Measurements from ENCODE around the gene UBA6. TPM values are rescaled to one million over a fixed set of nuclear protein-coding genes. Genes with fewer than 3 reads are reported as not detected.

UBA6 gene
- total and polyA plus RNA-seq, 3 experiments from 2014 or later, result 23.3 to 71.6 (median 69.6) TPM

DNA sequence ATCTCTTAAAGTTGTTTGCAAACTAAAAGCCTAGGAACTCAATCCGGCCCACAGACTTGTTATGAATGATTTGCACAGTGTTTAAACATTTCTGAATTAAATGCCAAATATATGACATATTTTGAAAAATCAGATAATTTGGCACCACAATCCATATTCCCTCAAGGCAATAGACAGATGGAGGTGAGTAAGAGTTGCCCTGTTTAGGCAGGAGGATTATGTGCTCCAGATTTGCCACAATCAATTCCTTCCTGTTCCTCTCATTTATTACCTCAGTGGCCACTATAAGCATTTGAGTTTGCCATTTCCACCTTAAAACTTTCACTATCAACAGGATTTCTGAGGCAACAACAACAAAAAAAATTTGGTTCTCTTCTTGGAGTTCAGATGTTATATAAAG lies 18.7 kb downstream of the UBA6 start:
- Histone ChIP-seq H3K27me3 (ENCODE audit: insufficient read depth, low read length, poor library complexity, severe bottlenecking) (no peaks in the 10 kb centered on the region), H3K36me3 (ENCODE audit: insufficient read depth, low read length) (peaks cover 18% of the 10 kb centered on the region), H3K9me3 (ENCODE audit: low read length) (no peaks in the 10 kb centered on the region), H3K27ac (ENCODE audit: low read depth, low read length) (no peak overlapping the region), H3K4me1 (ENCODE audit: insufficient read depth, low read length) (no peaks in the 10 kb centered on the region), H3K4me3 (ENCODE audit: low read length) (no peak overlapping the region)
- Mint-ChIP-seq H3K27ac (no peak overlapping the region), H3K27me3 (no peaks in the 10 kb centered on the region), H3K36me3 (peaks cover under 1 to 59% (median 22%) of the 10 kb centered on the region in 3 donors), H3K4me3 (no peak overlapping the region), H3K9me3 (no peaks in the 10 kb centered on the region), H3K4me1 (peaks cover 25 to 43% (median 42%) of the 10 kb centered on the region in 3 donors)
- ChIA-PET CTCF (no interaction called here), POLR2A (no interaction called here)
- no peak for DNase-seq

DNA sequence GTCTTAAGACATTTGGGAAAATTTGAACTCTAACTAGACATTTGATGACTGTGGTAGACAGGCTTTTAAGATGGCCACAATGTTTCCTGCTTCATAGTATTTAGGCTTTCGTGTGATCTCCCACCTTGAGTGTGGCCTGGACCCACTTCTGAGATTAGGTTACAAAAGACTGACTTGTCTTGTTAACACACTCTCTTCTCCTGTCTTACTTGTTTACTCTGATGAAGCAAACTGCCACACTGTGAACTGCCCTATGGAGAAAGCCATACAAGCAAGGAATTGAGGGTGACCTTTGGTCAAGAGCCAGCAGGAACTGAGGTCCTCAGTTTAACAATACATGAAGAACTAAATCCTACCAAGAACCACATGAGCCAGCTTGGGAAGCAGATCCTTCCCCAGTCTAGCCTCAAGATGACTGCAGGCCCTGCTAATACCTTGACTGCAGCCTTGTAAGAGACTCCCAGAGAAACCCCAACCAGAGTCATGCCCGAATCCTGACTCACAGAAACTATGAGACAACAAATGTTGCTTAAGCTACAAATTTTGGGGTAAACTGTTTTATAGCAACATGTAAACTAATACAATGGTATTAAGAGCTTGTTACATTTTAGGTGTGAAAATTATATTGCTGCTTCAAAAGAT lies 20.3 kb downstream of the UBA6 start:
- H3K4me3 ChIP-seq (ENCODE audit: low read length), result no peak overlapping the region
- H3K9me3 ChIP-seq (ENCODE audit: low read length), result no peaks in the 10 kb centered on the region
- H3K36me3 ChIP-seq (ENCODE audit: insufficient read depth, low read length), result peaks cover 28% of the 10 kb centered on the region
- Mint-ChIP-seq H3K36me3 (peaks cover 7 to 65% (median 28%) of the 10 kb centered on the region in 3 donors), H3K9me3 (no peaks in the 10 kb centered on the region), H3K4me3 (peak overlapping the region in 1 of 7 donors; percentile 6), H3K27ac (peak overlapping the region in 4 of 8 donors; percentile 9 to 76 (median 36)), H3K4me1 (peaks cover 17 to 34% (median 32%) of the 10 kb centered on the region in 3 donors), H3K27me3 (no peaks in the 10 kb centered on the region)
- no peaks in the 10 kb centered on the region for H3K27me3 ChIP-seq (ENCODE audit: insufficient read depth, low read length, poor library complexity, severe bottlenecking)
- no peak for DNase-seq
- H3K4me1 ChIP-seq (ENCODE audit: insufficient read depth, low read length), result no peaks in the 10 kb centered on the region
- H3K27ac ChIP-seq (ENCODE audit: low read depth, low read length), result no peak overlapping the region
- CTCF ChIA-PET, result interaction anchor here (0.9 kb wide), 1 partner anchor 20 kb away, joined by 3 read pairs; the partner anchor contains the start of gene UBA6
- POLR2A ChIA-PET, result no interaction called here

DNA sequence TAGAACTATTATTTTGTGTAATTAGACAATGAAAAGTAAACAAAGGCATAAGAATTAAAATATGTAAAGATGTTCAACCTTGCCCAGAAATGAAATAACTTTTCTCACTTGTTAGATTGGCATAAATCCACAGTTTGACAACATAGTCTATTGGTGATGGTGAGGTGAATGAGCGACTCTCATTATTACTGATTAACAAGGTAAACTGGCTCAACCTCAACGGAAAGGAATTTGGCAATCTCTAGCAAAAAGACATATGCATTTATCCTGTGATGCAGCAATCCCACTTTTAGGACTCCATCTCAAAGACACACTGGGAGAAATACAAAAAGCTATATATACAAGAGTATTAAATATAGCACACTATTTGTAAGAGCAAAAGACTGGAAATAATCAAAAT lies 22.3 kb downstream of the UBA6 start:
- no peak for DNase-seq
- Mint-ChIP-seq H3K27me3 (no peaks in the 10 kb centered on the region), H3K4me3 (no peak overlapping the region), H3K27ac (no peak overlapping the region), H3K36me3 (peaks cover 12 to 75% (median 25%) of the 10 kb centered on the region in 3 donors), H3K4me1 (peaks cover 9 to 20% (median 19%) of the 10 kb centered on the region in 3 donors), H3K9me3 (no peaks in the 10 kb centered on the region)
- Histone ChIP-seq H3K4me3 (ENCODE audit: low read length) (no peak overlapping the region), H3K27ac (ENCODE audit: low read depth, low read length) (no peak overlapping the region), H3K36me3 (ENCODE audit: insufficient read depth, low read length) (peaks cover 36% of the 10 kb centered on the region), H3K4me1 (ENCODE audit: insufficient read depth, low read length) (no peaks in the 10 kb centered on the region), H3K27me3 (ENCODE audit: insufficient read depth, low read length, poor library complexity, severe bottlenecking) (no peaks in the 10 kb centered on the region), H3K9me3 (ENCODE audit: low read length) (no peaks in the 10 kb centered on the region)
- ChIA-PET POLR2A (no interaction called here), CTCF (no interaction called here)

DNA sequence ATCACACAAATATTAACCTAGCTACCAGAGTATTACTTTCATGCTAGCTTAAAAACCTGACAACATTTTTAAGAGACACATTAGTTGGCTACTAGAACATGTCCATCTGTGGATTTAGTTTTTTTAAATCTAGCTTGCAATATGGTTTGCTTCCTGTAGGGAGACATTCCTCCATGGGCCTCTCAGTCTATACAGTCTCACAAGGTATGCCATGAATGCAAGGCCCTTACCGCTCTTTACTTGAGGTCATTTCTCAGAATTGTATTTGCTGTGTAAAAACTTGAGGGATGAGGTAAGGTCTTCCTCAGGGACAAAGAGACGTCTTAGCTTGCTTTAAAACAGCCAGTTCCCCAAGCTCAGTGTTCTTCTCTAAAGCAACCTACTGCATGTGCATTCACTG lies 26.9 kb downstream of the UBA6 start:
- Histone ChIP-seq H3K4me3 (ENCODE audit: low read length) (no peak overlapping the region), H3K27ac (ENCODE audit: low read depth, low read length) (no peak overlapping the region), H3K9me3 (ENCODE audit: low read length) (no peaks in the 10 kb centered on the region), H3K4me1 (ENCODE audit: insufficient read depth, low read length) (no peaks in the 10 kb centered on the region), H3K36me3 (ENCODE audit: insufficient read depth, low read length) (peaks cover 30% of the 10 kb centered on the region), H3K27me3 (ENCODE audit: insufficient read depth, low read length, poor library complexity, severe bottlenecking) (no peaks in the 10 kb centered on the region)
- peaks cover 12 to 81% (median 31%) of the 10 kb centered on the region in 3 donors for H3K36me3 Mint-ChIP-seq
- H3K9me3 Mint-ChIP-seq, result no peaks in the 10 kb centered on the region
- POLR2A ChIA-PET, result no interaction called here
- CTCF ChIA-PET, result no interaction called here
- no peak for DNase-seq
- no peak overlapping the region for H3K27ac Mint-ChIP-seq
- H3K4me1 Mint-ChIP-seq, result peaks cover 0 to 4% (median 2%) of the 10 kb centered on the region in 3 donors
- H3K27me3 Mint-ChIP-seq, result no peaks in the 10 kb centered on the region
- H3K4me3 Mint-ChIP-seq, result no peak overlapping the region

DNA sequence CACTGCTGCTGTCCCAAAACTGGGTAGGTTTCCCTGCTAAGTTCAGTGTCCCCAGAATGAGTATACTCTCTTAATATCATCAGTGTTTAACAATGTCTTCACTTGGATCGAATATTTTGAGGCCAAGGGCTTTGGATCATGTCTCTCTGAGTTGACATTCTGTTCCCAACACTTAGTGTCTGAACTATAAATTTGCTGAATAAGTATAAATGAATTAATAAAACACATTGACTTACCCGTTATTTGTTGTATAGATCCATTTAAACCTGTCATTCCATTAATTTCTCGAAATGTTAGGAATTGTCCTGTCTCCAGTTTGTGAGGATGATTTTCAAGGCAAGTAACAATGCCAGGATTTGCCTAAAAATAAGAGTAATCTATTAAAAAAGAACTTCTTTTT lies 32.6 kb downstream of the UBA6 start:
- H3K36me3 Mint-ChIP-seq, result peaks cover 15 to 74% (median 29%) of the 10 kb centered on the region in 3 donors
- ChIA-PET POLR2A (no interaction called here), CTCF (no interaction called here)
- no peak for DNase-seq
- H3K4me3 ChIP-seq (ENCODE audit: low read length), result no peak overlapping the region
- no peak overlapping the region for H3K4me3 Mint-ChIP-seq
- no peaks in the 10 kb centered on the region for H3K9me3 ChIP-seq (ENCODE audit: low read length)
- no peaks in the 10 kb centered on the region for H3K4me1 ChIP-seq (ENCODE audit: insufficient read depth, low read length)
- no peaks in the 10 kb centered on the region for H3K27me3 Mint-ChIP-seq
- H3K36me3 ChIP-seq (ENCODE audit: insufficient read depth, low read length), result peaks cover 22% of the 10 kb centered on the region
- H3K9me3 Mint-ChIP-seq, result no peaks in the 10 kb centered on the region
- H3K27ac ChIP-seq (ENCODE audit: low read depth, low read length), result no peak overlapping the region
- peak overlapping the region in 1 of 8 donors; percentile 55 for H3K27ac Mint-ChIP-seq
- H3K4me1 Mint-ChIP-seq, result no peaks in the 10 kb centered on the region
- no peaks in the 10 kb centered on the region for H3K27me3 ChIP-seq (ENCODE audit: insufficient read depth, low read length, poor library complexity, severe bottlenecking)

DNA sequence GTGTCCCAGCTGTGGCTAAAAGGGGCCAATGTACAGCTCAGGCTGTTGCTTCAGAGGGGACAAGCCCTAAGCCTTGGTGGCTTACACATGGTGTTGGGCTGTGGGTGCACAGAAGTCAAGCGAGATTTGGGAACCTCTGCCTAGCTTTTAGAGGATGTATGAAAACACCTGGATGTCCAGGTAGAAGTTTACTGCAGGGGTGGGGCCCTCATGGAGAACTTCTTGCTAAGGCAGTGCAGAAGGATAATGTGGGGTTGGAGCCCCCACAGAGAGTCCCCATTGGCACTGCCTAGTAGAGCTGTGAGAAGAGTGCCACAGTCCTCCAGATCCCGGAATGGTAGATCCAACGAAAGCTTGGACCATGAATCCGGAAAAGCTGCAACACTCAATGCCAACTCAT lies 40.5 kb downstream of the UBA6 start:
- no peaks in the 10 kb centered on the region for H3K27me3 Mint-ChIP-seq
- CTCF ChIA-PET, result no interaction called here
- Histone ChIP-seq H3K27me3 (ENCODE audit: insufficient read depth, low read length, poor library complexity, severe bottlenecking) (no peaks in the 10 kb centered on the region), H3K9me3 (ENCODE audit: low read length) (no peaks in the 10 kb centered on the region), H3K27ac (ENCODE audit: low read depth, low read length) (no peak overlapping the region), H3K36me3 (ENCODE audit: insufficient read depth, low read length) (peaks cover 32% of the 10 kb centered on the region), H3K4me1 (ENCODE audit: insufficient read depth, low read length) (no peaks in the 10 kb centered on the region), H3K4me3 (ENCODE audit: low read length) (no peak overlapping the region)
- no peak overlapping the region for H3K4me3 Mint-ChIP-seq
- peaks cover 49 to 80% (median 59%) of the 10 kb centered on the region in 3 donors for H3K36me3 Mint-ChIP-seq
- no peak for DNase-seq
- POLR2A ChIA-PET, result no interaction called here
- H3K27ac Mint-ChIP-seq, result no peak overlapping the region
- H3K4me1 Mint-ChIP-seq, result peaks cover 10 to 13% (median 11%) of the 10 kb centered on the region in 3 donors
- peaks cover 10 to 21% (median 15%) of the 10 kb centered on the region in 5 donors for H3K9me3 Mint-ChIP-seq

DNA sequence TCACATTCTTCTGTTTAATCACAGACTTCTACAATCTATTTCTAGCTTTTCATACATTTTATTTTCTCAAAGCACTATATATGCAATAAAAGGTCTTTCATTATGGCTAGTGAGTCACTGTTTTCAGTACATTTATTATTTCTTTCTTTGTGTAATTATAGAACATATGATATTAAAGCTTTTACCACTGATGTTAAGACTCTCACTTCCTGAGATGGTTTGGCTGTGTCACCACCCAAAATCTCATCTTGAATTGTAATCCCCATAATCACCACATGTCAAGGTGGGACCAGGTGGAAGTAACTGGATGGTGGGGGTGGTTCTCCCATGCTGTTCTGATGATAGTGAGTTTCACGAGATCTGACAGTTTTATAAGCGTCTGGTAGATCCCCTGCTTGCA lies 41.9 kb downstream of the UBA6 start:
- CTCF ChIA-PET, result no interaction called here
- H3K27ac Mint-ChIP-seq, result no peak overlapping the region
- Histone ChIP-seq H3K9me3 (ENCODE audit: low read length) (no peaks in the 10 kb centered on the region), H3K27ac (ENCODE audit: low read depth, low read length) (no peak overlapping the region), H3K4me3 (ENCODE audit: low read length) (no peak overlapping the region), H3K27me3 (ENCODE audit: insufficient read depth, low read length, poor library complexity, severe bottlenecking) (no peaks in the 10 kb centered on the region), H3K36me3 (ENCODE audit: insufficient read depth, low read length) (peaks cover 28% of the 10 kb centered on the region), H3K4me1 (ENCODE audit: insufficient read depth, low read length) (no peaks in the 10 kb centered on the region)
- POLR2A ChIA-PET, result no interaction called here
- peaks cover 11 to 13% (median 12%) of the 10 kb centered on the region in 3 donors for H3K4me1 Mint-ChIP-seq
- H3K27me3 Mint-ChIP-seq, result no peaks in the 10 kb centered on the region
- peaks cover 10 to 23% (median 15%) of the 10 kb centered on the region in 5 donors for H3K9me3 Mint-ChIP-seq
- no peak for DNase-seq
- H3K4me3 Mint-ChIP-seq, result no peak overlapping the region
- H3K36me3 Mint-ChIP-seq, result peaks cover 55 to 86% (median 69%) of the 10 kb centered on the region in 3 donors

DNA sequence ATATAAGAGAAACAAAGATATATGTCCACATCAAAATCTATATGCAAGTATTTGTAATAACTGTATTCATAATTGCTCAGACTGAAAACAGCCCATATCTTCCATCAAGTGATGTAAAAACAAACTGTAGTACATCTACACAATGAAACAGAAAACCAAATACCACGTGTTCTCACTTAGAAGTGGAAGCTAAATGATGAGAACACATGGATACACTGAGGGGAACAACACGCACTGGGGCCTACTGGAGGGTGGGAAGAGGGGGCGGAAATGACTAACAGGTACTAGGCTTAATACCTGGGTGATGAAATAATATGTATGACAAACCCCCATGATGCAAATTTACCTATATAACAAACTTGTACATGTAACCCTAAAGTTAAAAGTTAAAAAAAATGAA lies 42.7 kb downstream of the UBA6 start:
- H3K27me3 Mint-ChIP-seq, result no peaks in the 10 kb centered on the region
- ChIA-PET CTCF (no interaction called here), POLR2A (no interaction called here)
- H3K4me1 Mint-ChIP-seq, result peaks cover 11 to 18% (median 15%) of the 10 kb centered on the region in 3 donors
- H3K4me3 ChIP-seq (ENCODE audit: low read length), result no peak overlapping the region
- peaks cover 10 to 23% (median 15%) of the 10 kb centered on the region in 5 donors for H3K9me3 Mint-ChIP-seq
- H3K4me1 ChIP-seq (ENCODE audit: insufficient read depth, low read length), result no peaks in the 10 kb centered on the region
- no peak overlapping the region for H3K4me3 Mint-ChIP-seq
- peaks cover 21% of the 10 kb centered on the region for H3K36me3 ChIP-seq (ENCODE audit: insufficient read depth, low read length)
- no peaks in the 10 kb centered on the region for H3K9me3 ChIP-seq (ENCODE audit: low read length)
- no peak overlapping the region for H3K27ac Mint-ChIP-seq
- H3K27ac ChIP-seq (ENCODE audit: low read depth, low read length), result no peak overlapping the region
- no peak for DNase-seq
- H3K27me3 ChIP-seq (ENCODE audit: insufficient read depth, low read length, poor library complexity, severe bottlenecking), result no peaks in the 10 kb centered on the region
- peaks cover 58 to 88% (median 76%) of the 10 kb centered on the region in 3 donors for H3K36me3 Mint-ChIP-seq

Measured in CD8-positive, alpha-beta memory T cell (primary cell).